Liver (tissue), 9 donors: Measurements from ENCODE around the gene SLITRK1. TPM values are rescaled to one million over a fixed set of nuclear protein-coding genes. Genes with fewer than 3 reads are reported as not detected.

ENCODE experiments used
- DNase-seq: peaks from one replicate; pipeline ENCODE4 v3.0.0-alpha.2; 2017; ENCODE audit warnings: low spot score
- H3K27ac ChIP-seq, 2 donors: one replicate each; pipeline ENCODE4 v1.7.0; 2013; ENCODE audit warnings: inconsistent platforms in 2 of 2, low read length in 2 of 2, control low read depth in 1 of 2, low read depth in 1 of 2, mild to moderate bottlenecking in 1 of 2
- H3K27me3 ChIP-seq, 4 donors: one replicate each; pipeline versions ENCODE4 v1.6.1 to v1.7.0; 2013; ENCODE audit warnings: low read length in 3 of 4, inconsistent platforms in 1 of 4, mild to moderate bottlenecking in 1 of 4, moderate library complexity in 1 of 4; ENCODE audit not compliant: control insufficient read depth in 4 of 4, insufficient read depth in 4 of 4
- H3K36me3 ChIP-seq, 4 donors: one replicate each; pipeline versions ENCODE4 v1.6.1 to v1.7.0; 2013; ENCODE audit warnings: low read length in 3 of 4, mild to moderate bottlenecking in 3 of 4, low read depth in 1 of 4, moderate library complexity in 1 of 4; ENCODE audit not compliant: control insufficient read depth in 4 of 4, insufficient read depth in 3 of 4
- H3K4me1 ChIP-seq, 4 donors: one replicate each; pipeline versions ENCODE4 v1.6.1 to v1.7.0; 2013; ENCODE audit warnings: low read length in 3 of 4, mild to moderate bottlenecking in 3 of 4, moderate library complexity in 1 of 4; ENCODE audit not compliant: control insufficient read depth in 4 of 4, insufficient read depth in 4 of 4
- H3K4me3 ChIP-seq, 3 donors: one replicate each; pipeline versions ENCODE4 v1.6.1 to v1.7.0; 2013; ENCODE audit warnings: low read length in 3 of 3, control low read depth in 1 of 3, low read depth in 1 of 3, mild to moderate bottlenecking in 1 of 3
- H3K9ac ChIP-seq, 2 donors: one replicate each; pipeline ENCODE4 v1.7.0; 2013; ENCODE audit warnings: low read length in 2 of 2, mild to moderate bottlenecking in 2 of 2, moderate library complexity in 2 of 2, control low read depth in 1 of 2, low read depth in 1 of 2
- H3K9me3 ChIP-seq, 4 donors: one replicate each; pipeline versions ENCODE4 v1.6.1 to v1.7.0; 2013; ENCODE audit warnings: low read length in 3 of 4; ENCODE audit not compliant: control insufficient read depth in 4 of 4
- ATF3 ChIP-seq: IDR thresholded peaks from 2 replicates; pipeline ENCODE4 v1.6.1; 2016; ENCODE audit warnings: antibody characterized with exemption
- EGR1 ChIP-seq, 2 donors: IDR thresholded peaks; 2 replicates each; pipeline ENCODE4 v1.6.1; 2016 to 2018; ENCODE audit warnings: antibody characterized with exemption in 2 of 2, low read depth in 2 of 2
- FOXA1 ChIP-seq: IDR thresholded peaks from 2 replicates; pipeline ENCODE4 v1.6.1; 2016; ENCODE audit warnings: antibody characterized with exemption
- FOXA2 ChIP-seq: IDR thresholded peaks from 2 replicates; pipeline ENCODE4 v1.6.1; 2016; ENCODE audit warnings: antibody characterized with exemption
- GABPA ChIP-seq, 2 donors: IDR thresholded peaks in 1 of 2; conservative IDR thresholded peaks in 1 of 2; 2 replicates each; pipeline ENCODE4 v1.6.1; 2016; ENCODE audit warnings: antibody characterized with exemption in 2 of 2, mild to moderate bottlenecking in 1 of 2, moderate library complexity in 1 of 2
- HNF4A ChIP-seq, 2 donors: conservative IDR thresholded peaks; 2 replicates each; pipeline ENCODE4 v1.6.1; 2016; ENCODE audit warnings: antibody characterized with exemption in 2 of 2, mild to moderate bottlenecking in 2 of 2
- HNF4G ChIP-seq: IDR thresholded peaks from 2 replicates; pipeline ENCODE4 v1.6.1; 2016; ENCODE audit warnings: antibody characterized with exemption
- JUND ChIP-seq, 2 donors: IDR thresholded peaks; 2 replicates each; pipeline ENCODE4 v1.6.1; 2016; ENCODE audit warnings: antibody characterized with exemption in 2 of 2
- MAX ChIP-seq: IDR thresholded peaks from 2 replicates; pipeline ENCODE4 v1.6.1; 2016; ENCODE audit warnings: antibody characterized with exemption
- NR2F2 ChIP-seq: IDR thresholded peaks from 2 replicates; pipeline ENCODE4 v1.6.1; 2016; ENCODE audit warnings: antibody characterized with exemption
- RAD21 ChIP-seq, 2 donors: IDR thresholded peaks; 2 replicates each; pipeline ENCODE4 v1.6.1; 2016; ENCODE audit warnings: antibody characterized with exemption in 2 of 2, mild to moderate bottlenecking in 2 of 2
- REST ChIP-seq: IDR thresholded peaks from 2 replicates; pipeline ENCODE4 v1.6.1; 2016; ENCODE audit warnings: antibody characterized with exemption, mild to moderate bottlenecking
- RXRA ChIP-seq, 2 donors: IDR thresholded peaks; 2 replicates each; pipeline ENCODE4 v1.6.1; 2017 to 2018; ENCODE audit warnings: antibody characterized with exemption in 2 of 2, mild to moderate bottlenecking in 1 of 2
- SP1 ChIP-seq: IDR thresholded peaks from 2 replicates; pipeline ENCODE4 v1.6.1; 2018; ENCODE audit warnings: antibody characterized with exemption, mild to moderate bottlenecking
- TAF1 ChIP-seq: conservative IDR thresholded peaks from 2 replicates; pipeline ENCODE4 v1.6.1; 2016; ENCODE audit warnings: antibody characterized with exemption, mild to moderate bottlenecking
- YY1 ChIP-seq: IDR thresholded peaks from 2 replicates; pipeline ENCODE4 v1.6.1; 2016; ENCODE audit warnings: antibody characterized with exemption, mild to moderate bottlenecking
- ZBTB33 ChIP-seq: IDR thresholded peaks from 2 replicates; pipeline ENCODE4 v1.6.1; 2016; ENCODE audit warnings: antibody characterized with exemption
- WGBS: extraction: QIAGEN DNeasy Blood & Tissue Kit; methylation state at CpG from one replicate; pipeline ENCODE4 v1.1.7; 2013; 5-methylcytosine and 5-hydroxymethylcytosine counted together
- polyA plus RNA-seq, 2 donors: library from polyadenylated mRNA; stranded (reverse) in 1 of 2; unstranded in 1 of 2; fragments of 200-250 nt in 1 of 2; fragments of >200 nt in 1 of 2; fragmentation: Nextera tagmentation in 1 of 2; extraction: Ambion mirVana in 1 of 2; gene quantifications; one replicate each; pipeline versions ENCODE4 v1.2.1 to v1.2.3, GENCODE V29; 2013 to 2015
- total RNA-seq, 2 donors: library from RNA; depleted of rRNA; stranded (reverse); fragments of >200 nt; gene quantifications; one replicate each; pipeline ENCODE4 v1.2.3, GENCODE V29; 2014
- TF ChIP-seq, protein P1 (sequence below): fragments of 150-350 bp; IDR thresholded peaks from 2 replicates; pipeline ENCODE4 v1.5.1; 2017; ENCODE audit warnings: improper control_type of control experiment, low read depth, low read length; ENCODE audit not compliant: missing input control
- donor health status: healthy.
- donor health status: healthy.
- donor health status: healthy.
- donor health status: healthy.
- donor health status: healthy.

The SLITRK1 gene
- total and polyA plus RNA-seq, 4 donors, result not detected

DNA sequence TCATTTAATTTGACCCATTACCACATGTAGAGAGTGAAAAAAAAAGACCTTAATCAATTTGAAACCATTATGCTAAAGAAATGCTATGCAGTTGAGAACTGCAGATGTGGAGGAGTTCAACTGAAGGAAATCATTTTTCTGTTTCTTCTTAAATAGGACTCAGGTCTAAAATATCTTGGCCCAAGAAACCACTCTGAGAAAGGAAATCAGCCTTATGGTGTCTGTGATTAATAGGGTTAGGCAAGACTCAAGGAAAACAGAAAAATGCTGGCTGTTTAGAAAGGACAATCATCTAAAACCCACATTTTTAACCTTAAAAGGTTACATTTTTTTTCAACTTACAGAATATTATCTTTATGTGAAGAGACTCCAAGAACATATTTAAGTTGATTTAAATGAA, 1.9 kb upstream of the SLITRK1 start:
- H3K27ac ChIP-seq, result no peak overlapping the region
- H3K4me3 ChIP-seq, result no peak overlapping the region
- H3K27me3 ChIP-seq, result peaks cover 0 to 14% (median 9%) of the 10 kb centered on the region in 4 donors
- no peaks in the 10 kb centered on the region for H3K36me3 ChIP-seq
- no peak overlapping the region for H3K9ac ChIP-seq
- H3K4me1 ChIP-seq, result peaks cover 0 to 8% (median under 1%) of the 10 kb centered on the region in 4 donors
- no peak for DNase-seq
- H3K9me3 ChIP-seq, result peaks cover 0 to 6% (median 0%) of the 10 kb centered on the region in 4 donors
- TF ChIP-seq JUND (IDR thresholded peaks at IDR 0.05), result no peak
- TF ChIP-seq REST, result no peak

DNA sequence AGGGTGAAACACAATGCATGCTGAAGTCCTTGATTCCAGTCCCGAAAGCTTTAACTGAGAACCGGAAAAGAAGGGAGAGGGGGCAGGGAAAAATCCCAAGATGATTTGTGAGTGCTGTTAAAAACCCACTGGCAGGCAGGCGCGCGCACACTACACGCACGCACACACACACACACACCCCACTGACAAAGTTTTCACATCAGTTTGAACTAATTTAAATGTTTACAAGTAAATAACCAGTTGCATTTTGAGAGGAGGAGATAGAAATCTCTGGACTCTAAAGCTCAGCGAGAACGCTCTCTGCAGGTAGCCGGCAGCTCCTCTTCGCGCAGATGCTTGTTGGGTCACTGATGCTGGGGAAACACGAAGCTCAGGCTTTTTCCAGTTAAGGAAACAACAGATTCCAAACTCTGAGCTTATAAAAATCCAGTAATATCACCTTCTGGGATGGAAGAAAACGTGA, 818 bp upstream of the SLITRK1 start:
- Histone ChIP-seq H3K4me3 (no peak overlapping the region), H3K27me3 (peaks cover 0 to 15% (median 12%) of the 10 kb centered on the region in 4 donors), H3K9me3 (peaks cover 0 to 7% (median 0%) of the 10 kb centered on the region in 4 donors), H3K4me1 (peaks cover 0 to 10% (median under 1%) of the 10 kb centered on the region in 4 donors), H3K9ac (no peak overlapping the region), H3K36me3 (no peaks in the 10 kb centered on the region), H3K27ac (no peak overlapping the region)
- no peak for TF ChIP-seq REST
- no peak for TF ChIP-seq GABPA (IDR thresholded peaks at IDR 0.05 in 1 of 2, conservative IDR thresholded peaks at IDR 0.05 in 1 of 2)
- TF ChIP-seq JUND (IDR thresholded peaks at IDR 0.05), result no peak
- no peak for TF ChIP-seq FOXA2
- no peak for TF ChIP-seq NR2F2
- no peak for TF ChIP-seq MAX
- no peak for TF ChIP-seq FOXA1
- TF ChIP-seq HNF4A (conservative IDR thresholded peaks at IDR 0.05), result no peak
- TF ChIP-seq HNF4G, result no peak
- TF ChIP-seq RXRA (IDR thresholded peaks at IDR 0.05), result no peak
- no peak for TF ChIP-seq TAF1
- TF ChIP-seq, protein P1, sequence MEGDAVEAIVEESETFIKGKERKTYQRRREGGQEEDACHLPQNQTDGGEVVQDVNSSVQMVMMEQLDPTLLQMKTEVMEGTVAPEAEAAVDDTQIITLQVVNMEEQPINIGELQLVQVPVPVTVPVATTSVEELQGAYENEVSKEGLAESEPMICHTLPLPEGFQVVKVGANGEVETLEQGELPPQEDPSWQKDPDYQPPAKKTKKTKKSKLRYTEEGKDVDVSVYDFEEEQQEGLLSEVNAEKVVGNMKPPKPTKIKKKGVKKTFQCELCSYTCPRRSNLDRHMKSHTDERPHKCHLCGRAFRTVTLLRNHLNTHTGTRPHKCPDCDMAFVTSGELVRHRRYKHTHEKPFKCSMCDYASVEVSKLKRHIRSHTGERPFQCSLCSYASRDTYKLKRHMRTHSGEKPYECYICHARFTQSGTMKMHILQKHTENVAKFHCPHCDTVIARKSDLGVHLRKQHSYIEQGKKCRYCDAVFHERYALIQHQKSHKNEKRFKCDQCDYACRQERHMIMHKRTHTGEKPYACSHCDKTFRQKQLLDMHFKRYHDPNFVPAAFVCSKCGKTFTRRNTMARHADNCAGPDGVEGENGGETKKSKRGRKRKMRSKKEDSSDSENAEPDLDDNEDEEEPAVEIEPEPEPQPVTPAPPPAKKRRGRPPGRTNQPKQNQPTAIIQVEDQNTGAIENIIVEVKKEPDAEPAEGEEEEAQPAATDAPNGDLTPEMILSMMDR, result no peak
- no peak for TF ChIP-seq RAD21 (IDR thresholded peaks at IDR 0.05)
- no peak for TF ChIP-seq ZBTB33
- no peak for TF ChIP-seq ATF3
- no peak for TF ChIP-seq SP1
- no peak for TF ChIP-seq YY1
- TF ChIP-seq EGR1 (IDR thresholded peaks at IDR 0.05; ENCODE audit: low read depth in 2 of 2), result no peak
- WGBS, result 6% methylated on average over 14 of the region's 14 CpGs
- DNase-seq, result no peak
